ENCODE data around the gene FGFR2. TPM values are rescaled to one million over a fixed set of nuclear protein-coding genes. Genes with fewer than 3 reads are reported as not detected.

FGFR2 gene
- total RNA-seq, 1 donor from 2014 or later: 8.0 TPM

- H3K27ac Mint-ChIP-seq (ENCODE audit: unreplicated experiment): no peak overlapping the region
- H3K4me1 Mint-ChIP-seq (ENCODE audit: unreplicated experiment): peaks cover 6% of the 10 kb centered on the region
- DNase-seq (ENCODE audit: extremely low spot score, unreplicated experiment): no peak
- H3K36me3 Mint-ChIP-seq (ENCODE audit: unreplicated experiment): no peaks in the 10 kb centered on the region
- H3K9me3 Mint-ChIP-seq (ENCODE audit: unreplicated experiment): no peaks in the 10 kb centered on the region
- peaks cover 3% of the 10 kb centered on the region for H3K27me3 Mint-ChIP-seq (ENCODE audit: unreplicated experiment)
- no peak overlapping the region for H3K4me3 Mint-ChIP-seq (ENCODE audit: unreplicated experiment)
- no peak for TF ChIP-seq CTCF (IDR thresholded peaks at IDR 0.05)
Observed at GRCh38 chr10:121452581-121452980, 145.7 kb downstream of the FGFR2 start.

- H3K4me3 Mint-ChIP-seq (ENCODE audit: unreplicated experiment): no peak overlapping the region
Observed at GRCh38 chr10:121450247-121450646, 148.0 kb downstream of the FGFR2 start.

GRCh38 chr10:121449482-121449924 is 148.7 kb downstream of the FGFR2 start:
- H3K27ac Mint-ChIP-seq (ENCODE audit: unreplicated experiment): no peak overlapping the region
- H3K4me3 Mint-ChIP-seq (ENCODE audit: unreplicated experiment): no peak overlapping the region
- no peaks in the 10 kb centered on the region for H3K4me1 Mint-ChIP-seq (ENCODE audit: unreplicated experiment)
- no peaks in the 10 kb centered on the region for H3K9me3 Mint-ChIP-seq (ENCODE audit: unreplicated experiment)
- no peaks in the 10 kb centered on the region for H3K36me3 Mint-ChIP-seq (ENCODE audit: unreplicated experiment)
- DNase-seq (ENCODE audit: extremely low spot score, unreplicated experiment): no peak
- TF ChIP-seq CTCF (IDR thresholded peaks at IDR 0.05): no peak
- peaks cover 12% of the 10 kb centered on the region for H3K27me3 Mint-ChIP-seq (ENCODE audit: unreplicated experiment)

More at GRCh38 chr10:121450247-121450646, 148.0 kb downstream of the FGFR2 start:
- no peaks in the 10 kb centered on the region for H3K9me3 Mint-ChIP-seq (ENCODE audit: unreplicated experiment)
- no peak overlapping the region for H3K27ac Mint-ChIP-seq (ENCODE audit: unreplicated experiment)
- no peak for TF ChIP-seq CTCF (IDR thresholded peaks at IDR 0.05)
- H3K36me3 Mint-ChIP-seq (ENCODE audit: unreplicated experiment): no peaks in the 10 kb centered on the region
- peaks cover 3% of the 10 kb centered on the region for H3K4me1 Mint-ChIP-seq (ENCODE audit: unreplicated experiment)
- DNase-seq (ENCODE audit: extremely low spot score, unreplicated experiment): no peak
- peaks cover 6% of the 10 kb centered on the region for H3K27me3 Mint-ChIP-seq (ENCODE audit: unreplicated experiment)

GRCh38 chr10:121448766-121449421 is 149.3 kb downstream of the FGFR2 start:
- Mint-ChIP-seq H3K36me3 (ENCODE audit: unreplicated experiment) (no peaks in the 10 kb centered on the region), H3K4me1 (ENCODE audit: unreplicated experiment) (no peaks in the 10 kb centered on the region), H3K4me3 (ENCODE audit: unreplicated experiment) (no peak overlapping the region), H3K27ac (ENCODE audit: unreplicated experiment) (no peak overlapping the region), H3K27me3 (ENCODE audit: unreplicated experiment) (peaks cover 12% of the 10 kb centered on the region), H3K9me3 (ENCODE audit: unreplicated experiment) (no peaks in the 10 kb centered on the region)
- no peak for DNase-seq (ENCODE audit: extremely low spot score, unreplicated experiment)
- TF ChIP-seq CTCF (IDR thresholded peaks at IDR 0.05): no peak

- TF ChIP-seq CTCF (IDR thresholded peaks at IDR 0.05): no peak
- no peak for DNase-seq (ENCODE audit: extremely low spot score, unreplicated experiment)
- H3K4me3 Mint-ChIP-seq (ENCODE audit: unreplicated experiment): no peak overlapping the region
- no peaks in the 10 kb centered on the region for H3K9me3 Mint-ChIP-seq (ENCODE audit: unreplicated experiment)
- H3K36me3 Mint-ChIP-seq (ENCODE audit: unreplicated experiment): no peaks in the 10 kb centered on the region
- peaks cover 12% of the 10 kb centered on the region for H3K27me3 Mint-ChIP-seq (ENCODE audit: unreplicated experiment)
- no peak overlapping the region for H3K27ac Mint-ChIP-seq (ENCODE audit: unreplicated experiment)
- no peaks in the 10 kb centered on the region for H3K4me1 Mint-ChIP-seq (ENCODE audit: unreplicated experiment)
Observed at GRCh38 chr10:121444520-121445165, 153.6 kb downstream of the FGFR2 start.

All from osteocyte (in vitro differentiated cells).